Mucosa of descending colon (tissue), 3 donors: ENCODE results near the gene GALE. TPM values are rescaled to one million over a fixed set of nuclear protein-coding genes. Genes with fewer than 3 reads are reported as not detected.

Experiments used
- ATAC-seq: fragments of 200-7000 bp; cut with Tn5 transposase; one replicate; pipeline ENCODE4 v1.9.1; 2020; ENCODE audit warnings: mild to moderate bottlenecking, moderate library complexity
- DNase-seq, 3 donors: peaks; one replicate each; pipeline ENCODE4 v3.0.0-alpha.2; 2020
- H3K36me3 ChIP-seq: fragments of 200-600 bp; one replicate; pipeline ENCODE4 v1.8.0; 2021; ENCODE audit warnings: low read depth, mild to moderate bottlenecking
- H3K4me1 ChIP-seq: fragments of 200-600 bp; one replicate; pipeline ENCODE4 v1.8.0; 2021; ENCODE audit warnings: low read depth, mild to moderate bottlenecking
- H3K4me3 ChIP-seq: fragments of 200-600 bp; one replicate; pipeline ENCODE4 v1.8.0; 2021; ENCODE audit warnings: mild to moderate bottlenecking
- H3K9me3 ChIP-seq: fragments of 200-600 bp; one replicate; pipeline ENCODE4 v1.8.0; 2021; ENCODE audit warnings: mild to moderate bottlenecking
- CTCF ChIP-seq: fragments of 200-600 bp; IDR thresholded peaks from one replicate; pipeline ENCODE4 v1.8.0; 2022; ENCODE audit warnings: antibody characterized with exemption, mild to moderate bottlenecking
- intact Hi-C, 2 donors: fragments of 100-400 bp; cut with DNase I in 1 of 2; cut with micrococcal nuclease in 1 of 2; formaldehyde crosslinking; loops; one replicate each; pipeline versions ENCODE4 v1.11.0 to v1.11.1; 2022; cut with DNase I, micrococcal nuclease
- total RNA-seq, 3 donors: library from RNA; stranded (reverse); fragmentation: NEBNext Ultra II Directional in 2 of 3; extraction: Animal tissue kit (Norgen Biotek cat#: 25700) in 2 of 3; gene quantifications; one replicate each; pipeline versions ENCODE4 v1.2.1 to v1.2.4, GENCODE V29; 2021 to 2023
- donor health status: DM: no; HTN: no; CAD: no; lungs with moderate emphysema.
- donor health status: DM: no; HTN: no; CAD: no.
- donor health status: DM: no; HTN: yes; CAD: no.

GALE gene
- total RNA-seq, 3 donors from 2014 or later = 55.7 to 156 (median 127) TPM

GRCh38 chr1:23801876-23802275 lies 1.3 kb upstream of the GALE start:
- H3K4me3 ChIP-seq = no peak overlapping the region
- ATAC-seq (no peak), DNase-seq (peak in 2 of 3 donors; percentile 43 to 60)
- peaks cover 23% of the 10 kb centered on the region for H3K4me1 ChIP-seq
- H3K9me3 ChIP-seq = no peaks in the 10 kb centered on the region
- H3K36me3 ChIP-seq = no peaks in the 10 kb centered on the region
- no peak for TF ChIP-seq CTCF
- intact Hi-C loops = loop anchor here in 1 of 2 donors (10.0 kb wide), 1 partner anchor 223 kb away; no protein-coding TSS in a partner anchor

GRCh38 chr1:23801338-23801748 lies 789 bp upstream of the GALE start:
- intact Hi-C loops = loop anchor here in 1 of 2 donors (10.0 kb wide), 1 partner anchor 223 kb away; no protein-coding TSS in a partner anchor
- Histone ChIP-seq H3K4me1 (peaks cover 26% of the 10 kb centered on the region), H3K9me3 (no peaks in the 10 kb centered on the region), H3K36me3 (no peaks in the 10 kb centered on the region), H3K4me3 (peak overlapping the region; percentile 90)
- DNase-seq (peak in 2 of 3 donors; percentile 59 to 69), ATAC-seq (no peak)
- no peak for TF ChIP-seq CTCF

GRCh38 chr1:23799570-23800399 lies 769 bp downstream of the GALE start:
- TF ChIP-seq CTCF = no peak
- no peaks in the 10 kb centered on the region for H3K9me3 ChIP-seq
- H3K36me3 ChIP-seq = no peaks in the 10 kb centered on the region
- peak overlapping the region; percentile 90 for H3K4me3 ChIP-seq
- intact Hi-C loops = loop anchor here in 1 of 2 donors (10.0 kb wide), 1 partner anchor 225 kb away; no protein-coding TSS in a partner anchor
- H3K4me1 ChIP-seq = peaks cover 27% of the 10 kb centered on the region
- peak; percentile 88 to 93 (median 88) for DNase-seq
- ATAC-seq = peak; percentile 73

GRCh38 chr1:23799255-23799569 lies 1.3 kb downstream of the GALE start:
- no peak for DNase-seq
- Histone ChIP-seq H3K9me3 (no peaks in the 10 kb centered on the region), H3K4me1 (peaks cover 27% of the 10 kb centered on the region), H3K4me3 (no peak overlapping the region), H3K36me3 (no peaks in the 10 kb centered on the region)
- no peak for ATAC-seq
- intact Hi-C loops = no loop called here
- TF ChIP-seq CTCF = no peak

- Histone ChIP-seq H3K4me1 (peaks cover 27% of the 10 kb centered on the region), H3K9me3 (no peaks in the 10 kb centered on the region), H3K36me3 (no peaks in the 10 kb centered on the region), H3K4me3 (no peak overlapping the region)
- intact Hi-C loops = no loop called here
- DNase-seq (peak in 2 of 3 donors; percentile 54 to 66), ATAC-seq (no peak)
- TF ChIP-seq CTCF = no peak
These were observed 1.9 kb downstream of the GALE start for GRCh38 chr1:23798662-23799142.
